ENCODE data around the gene AUTS2. TPM values are rescaled to one million over a fixed set of nuclear protein-coding genes. Genes with fewer than 3 reads are reported as not detected.

AUTS2 gene
- total RNA-seq, 1 experiment from 2014 or later: not detected

GRCh38 chr7:70153933-70154332, 555.7 kb downstream of the AUTS2 start:
- intact Hi-C loops (cut with micrococcal nuclease; ENCODE audit: unreplicated experiment): no loop called here
- peaks cover 7% of the 10 kb centered on the region for H3K9me3 Mint-ChIP-seq (ENCODE audit: low read depth, unreplicated experiment)

GRCh38 chr7:70154521-70155180, 556.4 kb downstream of the AUTS2 start:
- no peak for DNase-seq
- Mint-ChIP-seq H3K36me3 (ENCODE audit: insufficient read depth, unreplicated experiment) (no peaks in the 10 kb centered on the region), H3K27ac (ENCODE audit: unreplicated experiment) (no peak overlapping the region), H3K4me1 (ENCODE audit: low read depth, unreplicated experiment) (no peaks in the 10 kb centered on the region), H3K9me3 (ENCODE audit: low read depth, unreplicated experiment) (peaks cover 7% of the 10 kb centered on the region), H3K27me3 (ENCODE audit: unreplicated experiment) (no peaks in the 10 kb centered on the region), H3K4me3 (ENCODE audit: low read depth, unreplicated experiment) (no peak overlapping the region)
- CTCF ChIA-PET: no interaction called here
- no peak for TF ChIP-seq CTCF (IDR thresholded peaks at IDR 0.05; ENCODE audit: unreplicated experiment)
- no TSS peak for BruUV-seq (replicated peaks)
- intact Hi-C loops (cut with micrococcal nuclease; ENCODE audit: unreplicated experiment): no loop called here

More at GRCh38 chr7:70153933-70154332, 555.7 kb downstream of the AUTS2 start:
- no peak overlapping the region for H3K4me3 Mint-ChIP-seq (ENCODE audit: low read depth, unreplicated experiment)
- no peaks in the 10 kb centered on the region for H3K36me3 Mint-ChIP-seq (ENCODE audit: insufficient read depth, unreplicated experiment)
- CTCF ChIA-PET: no interaction called here
- no peak overlapping the region for H3K27ac Mint-ChIP-seq (ENCODE audit: unreplicated experiment)
- BruUV-seq (replicated peaks): no TSS peak
- no peak for DNase-seq
- H3K27me3 Mint-ChIP-seq (ENCODE audit: unreplicated experiment): no peaks in the 10 kb centered on the region
- no peaks in the 10 kb centered on the region for H3K4me1 Mint-ChIP-seq (ENCODE audit: low read depth, unreplicated experiment)
- TF ChIP-seq CTCF (IDR thresholded peaks at IDR 0.05; ENCODE audit: unreplicated experiment): no peak

- Mint-ChIP-seq H3K9me3 (ENCODE audit: low read depth, unreplicated experiment) (peaks cover 7% of the 10 kb centered on the region), H3K27ac (ENCODE audit: unreplicated experiment) (no peak overlapping the region), H3K4me3 (ENCODE audit: low read depth, unreplicated experiment) (no peak overlapping the region), H3K27me3 (ENCODE audit: unreplicated experiment) (no peaks in the 10 kb centered on the region), H3K36me3 (ENCODE audit: insufficient read depth, unreplicated experiment) (no peaks in the 10 kb centered on the region), H3K4me1 (ENCODE audit: low read depth, unreplicated experiment) (no peaks in the 10 kb centered on the region)
- no peak for DNase-seq
- BruUV-seq (replicated peaks): no TSS peak
- CTCF ChIA-PET: no interaction called here
- no peak for TF ChIP-seq CTCF (IDR thresholded peaks at IDR 0.05; ENCODE audit: unreplicated experiment)
- intact Hi-C loops (cut with micrococcal nuclease; ENCODE audit: unreplicated experiment): no loop called here
These were observed 557.8 kb downstream of the AUTS2 start for GRCh38 chr7:70156057-70156456.

GRCh38 chr7:70159121-70159520, 560.8 kb downstream of the AUTS2 start:
- H3K4me3 Mint-ChIP-seq (ENCODE audit: low read depth, unreplicated experiment): no peak overlapping the region
- H3K27ac Mint-ChIP-seq (ENCODE audit: unreplicated experiment): no peak overlapping the region
- BruUV-seq (replicated peaks): no TSS peak
- CTCF ChIA-PET: no interaction called here
- H3K27me3 Mint-ChIP-seq (ENCODE audit: unreplicated experiment): no peaks in the 10 kb centered on the region
- DNase-seq: no peak
- TF ChIP-seq CTCF (IDR thresholded peaks at IDR 0.05; ENCODE audit: unreplicated experiment): no peak
- H3K9me3 Mint-ChIP-seq (ENCODE audit: low read depth, unreplicated experiment): peaks cover 9% of the 10 kb centered on the region
- no peaks in the 10 kb centered on the region for H3K36me3 Mint-ChIP-seq (ENCODE audit: insufficient read depth, unreplicated experiment)
- H3K4me1 Mint-ChIP-seq (ENCODE audit: low read depth, unreplicated experiment): no peaks in the 10 kb centered on the region
- intact Hi-C loops (cut with micrococcal nuclease; ENCODE audit: unreplicated experiment): no loop called here
